Measurements from ENCODE around the gene ELN.

ELN gene

DNA sequence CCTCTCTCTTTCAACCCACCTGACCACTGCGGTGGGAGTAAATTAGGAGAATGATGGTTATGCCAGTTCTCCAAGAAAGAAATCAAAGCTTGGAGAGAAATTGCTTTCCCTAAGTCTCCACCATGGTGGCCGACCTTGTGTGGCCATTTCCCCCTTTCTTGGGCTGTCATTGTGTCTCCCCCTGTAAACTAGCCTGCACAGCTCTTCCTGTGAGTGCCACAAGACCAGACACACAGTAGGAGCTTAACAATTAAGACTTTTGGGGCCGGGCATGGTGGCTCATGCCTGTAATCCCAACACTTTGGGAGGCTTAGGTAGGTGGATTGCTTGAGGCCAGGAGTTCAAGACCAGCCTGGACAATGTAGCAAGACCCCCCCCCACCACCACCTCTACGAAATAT, 36.7 kb downstream of the ELN start:
- no peak for DNase-seq

DNA sequence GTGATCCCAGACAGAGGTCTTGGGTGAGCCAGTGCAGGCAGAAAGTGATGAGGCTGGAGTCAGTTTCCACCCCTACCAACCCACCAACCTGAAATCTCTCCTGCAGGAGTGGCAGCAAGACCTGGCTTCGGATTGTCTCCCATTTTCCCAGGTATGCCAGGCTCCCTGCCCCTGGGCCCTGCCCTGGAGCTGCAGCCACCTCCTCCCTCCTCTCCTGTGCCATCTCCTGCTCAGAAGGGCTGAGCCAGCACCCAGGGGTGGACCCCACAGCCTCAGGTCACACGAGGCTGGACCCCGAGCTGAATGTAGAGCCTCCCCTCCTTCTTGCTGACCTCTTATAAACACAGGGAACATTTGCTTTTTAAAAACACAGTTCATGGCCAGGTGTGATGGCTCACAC, 38.7 kb downstream of the ELN start:
- no peak for DNase-seq

DNA sequence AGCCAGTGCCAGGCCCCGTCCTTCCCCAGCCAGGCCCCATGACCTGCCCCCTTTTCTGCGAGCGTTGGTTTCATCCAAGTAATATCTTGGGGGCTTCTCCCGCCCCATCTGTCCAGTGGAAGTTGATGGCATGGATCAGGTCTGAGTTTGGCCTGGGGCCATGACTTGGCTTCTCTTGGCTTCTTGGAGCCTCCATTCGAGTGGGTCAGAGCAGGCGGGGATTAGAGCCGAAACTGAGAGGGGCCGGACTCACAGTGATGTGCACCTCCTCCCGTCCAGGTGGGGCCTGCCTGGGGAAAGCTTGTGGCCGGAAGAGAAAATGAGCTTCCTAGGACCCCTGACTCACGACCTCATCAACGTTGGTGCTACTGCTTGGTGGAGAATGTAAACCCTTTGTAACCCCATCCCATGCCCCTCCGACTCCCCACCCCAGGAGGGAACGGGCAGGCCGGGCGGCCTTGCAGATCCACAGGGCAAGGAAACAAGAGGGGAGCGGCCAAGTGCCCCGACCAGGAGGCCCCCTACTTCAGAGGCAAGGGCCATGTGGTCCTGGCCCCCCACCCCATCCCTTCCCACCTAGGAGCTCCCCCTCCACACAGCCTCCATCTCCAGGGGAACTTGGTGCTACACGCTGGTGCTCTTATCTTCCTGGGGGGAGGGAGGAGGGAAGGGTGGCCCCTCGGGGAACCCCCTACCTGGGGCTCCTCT, 40.6 kb downstream of the ELN start:
- no peak for DNase-seq

DNA sequence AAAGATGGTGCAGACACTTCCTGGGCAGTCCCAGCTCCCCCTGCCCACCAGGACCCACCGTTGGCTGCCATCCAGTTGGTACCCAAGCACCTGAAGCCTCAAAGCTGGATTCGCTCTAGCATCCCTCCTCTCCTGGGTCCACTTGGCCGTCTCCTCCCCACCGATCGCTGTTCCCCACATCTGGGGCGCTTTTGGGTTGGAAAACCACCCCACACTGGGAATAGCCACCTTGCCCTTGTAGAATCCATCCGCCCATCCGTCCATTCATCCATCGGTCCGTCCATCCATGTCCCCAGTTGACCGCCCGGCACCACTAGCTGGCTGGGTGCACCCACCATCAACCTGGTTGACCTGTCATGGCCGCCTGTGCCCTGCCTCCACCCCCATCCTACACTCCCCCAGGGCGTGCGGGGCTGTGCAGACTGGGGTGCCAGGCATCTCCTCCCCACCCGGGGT, 41.1 kb downstream of the ELN start:
- DNase-seq = no peak

DNA sequence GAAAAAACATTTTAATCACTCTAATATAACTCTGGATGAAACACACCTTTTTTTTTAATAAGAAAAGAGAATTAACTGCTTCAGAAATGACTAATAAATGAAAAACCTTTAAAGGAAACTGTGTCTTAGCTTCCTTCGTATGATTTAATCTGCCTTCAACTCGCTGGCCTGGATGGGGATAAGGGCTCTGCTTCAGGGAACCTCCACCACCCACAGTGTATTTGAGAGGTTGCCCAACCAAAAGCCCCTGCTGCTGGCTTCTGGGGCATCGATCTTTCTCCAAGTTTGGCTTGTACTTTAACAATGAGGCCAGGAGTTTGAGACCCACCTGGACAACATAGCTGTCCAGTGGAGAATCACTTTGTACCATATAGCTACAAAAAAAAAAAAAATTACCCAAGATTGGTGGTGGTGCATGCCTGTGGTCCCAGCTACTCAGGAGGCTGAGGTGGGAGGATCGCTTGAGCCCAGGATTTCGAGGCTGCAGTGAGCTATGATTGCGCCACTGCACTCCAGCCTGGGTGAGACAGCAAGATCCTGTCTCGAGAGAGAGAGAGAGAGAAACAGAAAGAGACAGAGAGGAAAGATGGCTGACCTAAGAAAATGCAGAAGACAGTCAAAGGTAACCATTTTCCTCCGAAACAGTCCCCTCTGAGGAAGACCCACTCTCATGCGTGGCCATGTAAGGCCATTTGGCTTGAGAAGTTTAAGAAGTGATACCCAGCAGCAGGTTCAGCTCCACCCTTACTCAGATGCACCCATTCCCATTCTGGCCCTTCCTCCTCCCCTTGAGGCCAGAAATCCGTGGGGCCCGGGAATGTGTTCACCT, 42.0 kb downstream of the ELN start:
- DNase-seq = no peak

DNA sequence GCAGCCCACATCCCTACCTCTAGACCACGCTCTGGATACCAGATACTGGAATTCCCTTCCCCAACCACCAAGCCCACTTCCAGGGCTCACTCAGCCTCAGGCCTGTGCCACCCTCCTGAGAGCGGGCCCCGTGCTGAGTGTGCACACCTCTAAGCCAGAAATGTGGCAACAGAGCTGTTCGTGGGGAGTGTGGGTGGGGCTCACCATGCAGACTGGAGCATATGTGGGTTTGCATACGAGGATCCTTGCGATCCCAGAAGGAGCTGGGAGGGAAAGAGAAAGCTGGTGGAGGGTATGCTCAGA, 42.6 kb downstream of the ELN start:
- DNase-seq = peak; percentile 6

DNA sequence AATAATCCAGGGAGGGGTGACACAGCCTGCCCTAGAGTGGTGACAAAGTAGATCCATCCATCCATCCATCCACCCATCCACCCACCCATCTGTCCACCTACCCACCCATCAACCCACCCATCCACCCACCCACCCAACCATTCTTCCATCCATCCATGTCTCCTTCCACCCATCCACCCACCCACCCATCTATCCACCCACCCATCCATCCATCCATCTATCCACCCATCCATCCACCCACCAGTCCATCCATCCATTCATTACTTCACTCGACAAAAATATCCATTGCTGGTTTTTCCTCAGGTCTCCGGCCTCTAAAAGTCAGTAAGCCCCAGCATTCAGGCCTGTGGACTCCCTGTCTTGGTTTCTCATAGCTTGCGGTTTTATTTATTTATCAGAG, 43.1 kb downstream of the ELN start:
- no peak for DNase-seq

DNA sequence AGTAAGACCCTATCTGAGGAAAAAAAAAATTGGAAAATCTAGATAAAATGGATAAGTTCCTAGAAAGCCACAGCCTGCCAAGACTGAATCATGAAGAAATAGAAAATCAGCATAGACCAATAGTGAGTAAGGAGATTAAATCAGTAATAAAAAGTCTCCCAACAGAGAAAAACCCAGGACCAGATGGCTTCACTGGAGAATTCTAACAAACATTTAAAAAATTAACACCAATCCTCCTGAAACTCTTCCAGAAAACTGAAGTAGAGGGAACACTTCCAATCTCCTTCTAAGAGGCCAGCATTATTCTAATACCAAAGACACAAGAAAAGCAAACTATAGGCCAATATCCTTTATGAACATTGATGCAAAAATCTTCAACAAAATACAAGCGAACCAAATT, 46.8 kb downstream of the ELN start:
- no peak for DNase-seq

DNA sequence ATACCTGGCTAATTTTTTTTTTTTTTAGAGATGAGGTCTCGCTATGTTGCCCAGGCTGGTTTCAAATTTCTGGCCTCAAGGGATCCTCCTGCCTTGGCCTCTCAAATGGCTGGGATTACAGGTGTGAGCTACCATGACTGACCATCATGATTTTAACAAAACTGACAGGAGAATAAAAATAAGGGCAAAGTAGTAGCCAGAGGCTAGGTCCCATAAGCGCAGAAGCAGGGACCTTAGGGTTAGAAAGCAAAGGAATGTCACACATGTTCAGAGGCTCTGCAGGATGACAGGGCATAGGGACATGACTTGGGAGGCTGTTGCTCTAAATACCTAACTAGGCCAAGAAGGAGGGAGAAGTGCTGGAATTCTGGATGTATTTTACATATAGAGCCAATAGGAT, 50.5 kb downstream of the ELN start:
- DNase-seq = no peak

DNA sequence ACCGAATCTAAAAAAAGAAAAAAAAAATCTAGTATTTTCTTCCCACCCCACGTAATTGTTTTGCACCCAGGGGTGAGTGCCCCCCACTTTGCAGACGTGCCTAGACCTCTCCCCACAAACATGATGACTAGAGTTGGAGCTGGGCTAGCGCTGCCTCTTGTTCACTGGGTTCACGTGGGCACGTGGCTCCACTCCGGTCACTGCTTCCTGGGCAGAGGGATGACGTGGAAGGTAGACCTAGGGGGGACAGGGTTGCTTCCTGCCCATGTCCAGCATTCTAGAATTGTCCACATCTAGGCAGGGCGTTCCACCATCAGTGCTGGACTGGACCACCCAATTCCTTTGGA, 54.8 kb downstream of the ELN start:
- DNase-seq = no peak

DNA sequence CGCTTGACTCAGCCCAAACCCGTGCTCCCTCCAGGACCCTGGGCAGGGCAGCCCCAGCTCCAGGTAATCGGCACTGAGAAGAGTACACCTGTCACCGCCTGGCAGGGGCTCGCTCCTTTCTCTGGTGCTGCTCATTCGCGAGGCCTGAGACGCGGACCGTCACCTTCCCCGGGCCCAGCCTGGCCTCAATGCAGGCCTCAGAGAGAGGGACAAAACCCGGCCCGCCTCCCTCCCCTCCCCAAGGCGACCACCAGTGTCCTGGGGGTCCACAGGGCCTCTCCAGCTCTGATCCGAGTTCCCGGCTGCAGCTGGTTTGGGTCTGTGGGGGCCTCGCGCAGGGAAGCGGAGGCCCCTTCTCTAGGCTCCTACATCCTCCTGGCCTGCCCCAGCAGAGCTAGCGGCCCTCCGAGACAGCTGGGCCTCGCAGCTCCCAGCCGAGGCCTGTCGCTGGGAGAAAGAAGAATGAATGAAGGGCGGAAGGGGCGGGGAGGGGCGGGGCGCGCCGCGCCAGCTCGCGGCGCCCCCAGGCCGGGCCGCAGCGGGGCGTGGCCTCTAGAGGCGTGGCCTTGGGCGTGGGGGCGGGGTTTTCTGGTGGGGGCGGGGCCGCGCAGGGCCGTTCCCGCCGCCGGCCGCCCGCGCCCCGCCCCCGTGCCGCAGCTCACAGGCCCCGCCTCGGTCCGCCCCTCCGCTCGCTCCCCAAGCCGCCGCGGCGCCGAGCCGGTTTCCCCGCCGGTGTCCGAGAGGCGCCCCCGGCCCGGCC, 55.3 kb downstream of the ELN start, which contains the start of gene LIMK1:
LIMK1 (plus strand) TSS at position 688 of the 760 bp plus-strand sequence. CDS start 187 bp downstream, outside the sequence.
- DNase-seq = peak; percentile 88

DNA sequence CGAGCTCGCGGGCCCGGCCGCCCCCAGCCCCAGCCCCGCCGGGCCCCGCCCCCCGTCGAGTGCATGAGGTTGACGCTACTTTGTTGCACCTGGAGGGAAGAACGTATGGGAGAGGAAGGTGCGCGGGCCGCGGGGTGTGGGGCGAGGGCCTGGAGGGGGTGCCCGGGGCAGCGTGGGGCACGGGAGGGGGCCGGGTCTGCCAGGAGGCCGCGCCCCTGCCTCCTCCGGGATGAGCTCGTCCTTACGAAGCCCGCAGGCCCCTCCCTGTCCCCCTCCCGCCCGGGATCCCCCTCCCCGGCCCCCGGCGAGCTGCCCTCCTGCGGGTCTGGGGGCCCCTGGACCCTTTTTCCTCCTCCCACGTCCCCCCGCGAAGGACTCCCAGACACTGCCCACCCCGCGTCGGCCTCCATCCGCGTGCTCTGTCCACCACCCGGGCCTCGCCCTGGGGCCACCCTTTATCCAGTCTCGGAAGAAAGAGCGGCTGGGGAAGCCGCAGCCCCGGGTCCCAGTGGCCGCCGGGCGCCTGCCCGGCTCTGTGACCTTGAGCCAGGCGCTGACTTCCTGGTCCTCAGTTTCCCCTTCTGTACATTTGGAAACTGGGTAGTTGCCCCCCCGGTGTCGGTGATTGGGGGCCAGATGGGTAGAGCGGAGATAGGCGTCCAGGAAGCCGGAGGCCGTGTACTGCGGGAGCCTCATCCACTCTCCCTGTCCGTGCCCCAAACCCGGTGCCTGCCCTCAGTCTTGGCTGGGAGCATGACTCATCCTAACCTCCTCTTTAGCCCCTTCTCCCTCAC, 56.2 kb downstream of the ELN start:
- peak; percentile 63 for DNase-seq

DNA sequence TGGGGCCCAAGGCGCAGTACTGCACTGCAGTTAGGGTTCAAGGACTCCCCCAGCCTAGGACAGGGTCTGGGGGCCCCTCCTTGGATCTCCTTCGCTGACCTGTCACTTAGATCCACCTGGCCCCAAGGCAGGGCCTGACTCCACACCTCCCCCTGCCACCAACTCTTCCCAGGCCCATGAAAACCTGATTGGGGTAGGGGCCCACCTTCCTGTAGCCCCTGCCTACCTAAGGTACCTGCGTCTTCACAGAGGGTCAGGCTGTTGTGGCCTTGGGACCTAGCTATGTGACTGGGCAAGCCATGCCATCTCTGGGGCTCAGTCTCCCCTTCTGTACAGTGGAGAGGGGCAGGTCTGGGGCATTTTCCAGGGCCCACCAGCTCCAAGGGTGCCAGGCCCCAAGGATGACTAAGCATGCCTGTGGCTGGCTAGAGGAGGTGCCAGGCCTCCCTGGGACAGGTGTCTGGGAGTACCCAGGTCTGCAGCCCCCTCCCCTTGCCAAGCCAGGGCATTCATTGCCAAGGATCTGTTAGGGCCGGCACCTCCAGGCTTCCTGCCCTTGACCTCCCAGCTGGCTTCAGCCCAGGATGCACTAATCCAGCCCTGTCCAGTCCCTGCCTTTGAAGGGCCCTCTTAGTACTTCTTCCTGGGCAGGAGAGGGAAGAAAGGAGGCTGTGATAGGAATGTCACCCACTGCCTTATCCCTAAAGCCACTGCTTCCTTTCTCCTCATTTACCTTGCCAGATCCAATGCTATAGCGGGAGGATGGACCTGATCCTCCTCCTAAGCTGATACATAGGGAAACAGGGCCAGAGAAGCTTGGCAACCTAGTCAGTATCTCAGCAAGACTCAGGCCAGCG, 57.0 kb downstream of the ELN start:
- no peak for DNase-seq

DNA sequence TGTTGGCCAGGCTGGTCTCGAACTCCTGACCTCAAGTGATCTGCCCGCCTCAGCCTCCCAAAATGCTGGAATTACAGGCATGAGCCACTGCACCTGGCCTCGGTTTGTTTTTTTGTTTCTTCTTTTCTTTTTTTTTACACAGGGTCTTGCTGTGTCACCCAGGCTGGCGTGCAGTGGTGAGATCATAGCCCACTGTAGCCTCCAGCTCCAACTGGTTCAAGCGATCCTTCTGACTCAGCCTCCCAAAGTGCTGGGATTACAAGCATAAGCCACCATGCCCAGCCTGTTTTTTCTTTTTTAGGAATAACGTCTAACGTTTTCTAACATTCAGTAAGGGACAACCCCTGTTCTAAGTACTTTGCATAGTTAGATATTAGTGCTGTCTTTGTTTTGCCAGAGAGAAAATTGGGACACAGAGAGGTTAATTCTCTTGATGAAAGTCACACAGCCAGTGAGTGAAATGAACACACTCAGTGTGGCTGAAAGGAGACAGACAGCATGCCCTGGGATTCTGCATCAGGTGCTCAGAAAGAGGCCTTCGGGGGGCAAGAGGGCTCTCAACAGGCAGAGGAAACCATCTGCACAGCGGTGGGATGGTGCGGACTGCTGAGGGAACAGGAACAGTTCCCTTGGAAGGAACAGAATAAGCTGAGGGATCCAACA, 59.9 kb downstream of the ELN start:
- no peak for DNase-seq

DNA sequence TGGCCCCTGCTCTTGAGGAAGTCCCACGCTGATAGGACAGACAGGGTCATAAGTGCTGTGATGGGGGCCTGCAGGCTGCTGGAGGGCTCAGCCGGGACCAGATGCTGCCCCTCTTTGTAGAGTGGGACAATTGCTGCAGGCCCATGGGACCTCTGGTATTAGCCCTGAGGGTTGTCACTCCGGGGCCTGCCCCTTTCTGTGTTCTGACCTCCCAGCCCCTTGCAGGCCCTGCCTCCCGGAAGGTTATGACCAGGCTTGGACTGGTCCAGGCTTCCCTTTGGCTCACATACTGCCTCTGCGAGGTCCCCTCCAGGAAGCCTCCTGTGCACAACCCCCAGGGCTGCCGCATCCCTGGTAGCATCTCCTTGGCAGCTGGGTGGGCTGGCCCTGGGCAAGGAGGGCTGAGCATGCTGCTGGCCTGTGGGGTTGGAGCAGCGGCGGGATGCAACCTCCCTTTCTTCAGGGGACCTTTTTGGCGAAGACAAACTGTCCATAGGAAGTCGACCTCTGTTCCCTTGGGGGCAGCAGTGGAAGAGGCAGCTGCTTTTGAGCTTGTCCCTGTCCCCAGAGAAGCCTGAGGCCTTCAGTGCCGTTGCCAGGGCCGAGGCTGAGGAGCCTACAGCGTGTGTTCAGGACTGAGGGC, 64.5 kb downstream of the ELN start:
- DNase-seq = no peak

DNA sequence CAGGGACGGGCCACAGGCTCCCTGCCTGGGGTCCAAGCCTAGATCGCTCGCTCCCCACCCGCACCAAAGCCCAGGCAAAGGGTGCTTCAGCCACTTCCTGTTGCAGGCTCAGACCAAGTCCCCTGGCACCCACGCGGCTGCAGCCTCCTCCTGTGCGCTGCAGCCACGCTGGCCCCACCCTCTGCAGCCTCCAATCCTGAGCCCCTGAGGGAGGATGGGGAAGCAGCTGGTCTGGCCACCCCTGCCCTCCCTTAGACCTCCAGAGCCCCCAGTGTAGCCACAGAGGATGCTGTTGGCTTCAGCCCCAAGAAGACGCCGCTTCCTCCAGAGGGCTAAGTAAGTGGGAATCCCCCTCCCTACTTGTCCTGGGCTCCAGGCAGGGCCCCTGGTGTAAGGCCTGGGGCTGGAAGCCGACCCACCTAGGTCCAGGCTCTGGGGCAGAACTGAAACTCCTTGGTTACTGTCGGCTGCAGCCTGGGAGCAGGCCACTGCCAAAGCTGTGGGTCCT, 65.0 kb downstream of the ELN start:
- no peak for DNase-seq

DNA sequence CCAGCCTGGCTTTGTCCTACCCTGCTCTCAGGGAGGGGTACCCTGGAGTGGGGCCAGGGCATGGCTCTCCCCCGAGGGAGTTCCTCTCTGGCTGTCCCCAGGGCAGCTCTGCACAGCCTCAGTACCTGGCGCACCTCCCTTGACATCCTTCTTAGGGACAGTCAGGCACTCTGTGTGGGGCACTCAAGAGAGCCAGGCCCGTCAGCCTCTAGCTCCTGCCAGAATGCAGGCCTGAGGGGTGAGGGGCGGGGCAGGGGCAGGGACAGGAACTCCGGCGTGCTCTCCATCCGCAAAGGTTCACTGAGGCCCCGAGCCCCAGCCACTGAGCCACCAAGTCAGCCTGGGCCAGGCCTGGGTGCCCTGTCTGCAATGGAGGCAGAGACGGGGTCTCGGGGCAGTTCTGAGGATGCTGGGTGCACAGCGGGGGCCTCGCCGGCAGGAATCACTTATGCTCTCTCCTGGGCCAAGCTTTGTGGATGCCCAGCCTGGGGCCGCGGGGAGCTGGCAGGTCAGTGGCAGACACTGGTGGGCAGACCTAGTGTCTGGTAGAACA, 65.8 kb downstream of the ELN start:
- no peak for DNase-seq

DNA sequence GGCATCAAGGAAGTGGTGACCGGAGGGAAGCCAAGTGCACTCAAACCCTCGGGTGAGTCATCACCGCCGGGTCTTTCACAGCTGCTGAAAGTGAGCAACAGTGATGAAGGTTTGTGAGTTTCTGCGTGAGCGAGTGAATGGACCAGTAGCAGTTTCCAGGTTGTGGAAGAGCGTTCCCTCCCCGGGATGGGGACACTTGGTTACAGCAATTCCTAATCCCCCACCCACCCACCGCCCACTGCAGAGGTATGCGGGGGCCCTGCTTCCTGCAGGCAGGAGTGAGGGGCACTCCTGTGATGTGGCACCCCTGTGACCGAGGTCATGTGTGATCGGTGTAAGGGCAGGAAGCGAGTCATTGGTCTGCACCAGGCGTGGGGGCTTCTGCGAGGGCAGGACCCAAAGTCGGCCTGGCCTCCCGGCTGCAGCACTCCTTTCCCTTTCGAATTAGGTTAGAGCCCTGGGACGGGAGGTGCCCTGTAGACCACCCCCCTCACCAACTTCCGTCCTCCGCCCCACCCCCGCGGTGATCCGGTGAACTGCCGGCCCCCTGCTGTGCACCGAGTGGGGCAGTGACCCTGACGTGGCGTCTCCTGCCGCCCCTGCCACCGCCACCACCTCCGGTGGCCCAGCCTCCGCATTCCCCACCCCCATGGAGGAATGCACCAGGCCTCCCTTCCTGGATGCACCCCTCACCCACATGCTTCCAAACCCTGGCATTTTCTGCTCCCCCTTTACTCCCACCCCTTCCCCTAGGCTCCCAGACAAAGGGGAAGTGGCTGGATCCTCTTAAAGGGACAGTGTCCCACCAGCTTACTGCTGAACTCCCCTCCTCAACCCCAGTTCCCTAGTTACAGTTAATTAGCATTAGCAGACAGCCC, 66.5 kb downstream of the ELN start:
- peak; percentile 66 for DNase-seq

DNA sequence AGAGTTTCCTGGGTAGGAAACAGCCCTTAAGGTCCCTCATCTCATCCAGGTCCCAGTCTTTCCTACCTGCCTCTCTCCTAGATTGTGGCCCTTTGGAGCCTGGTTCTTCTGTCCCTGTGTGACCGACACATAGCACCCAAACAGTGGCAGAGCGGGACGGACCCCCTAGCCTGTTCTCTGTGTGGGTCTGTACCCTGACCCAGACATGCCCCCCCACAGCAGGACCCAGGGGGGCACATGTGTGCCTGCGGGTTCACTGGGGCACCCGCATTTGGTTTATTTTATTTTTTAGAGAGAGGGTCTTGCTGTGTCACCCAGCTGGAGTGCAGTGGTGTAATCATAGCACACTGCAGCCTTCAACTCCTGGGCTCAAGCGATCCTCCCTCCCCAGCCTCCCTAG, 67.2 kb downstream of the ELN start:
- no peak for DNase-seq

Measured in 8988T (cell line).